T-helper 1 cell treated with Interleukin-12 subunit alpha and Interleukin-12 subunit beta and Interleukin-4 antibody, amounts not matched to agents 30 μg/mL and 1 μg/mL, for 36 hours (primary cell): ENCODE results near the gene ACTL7A.

Experiments used
- H3K27ac Mint-ChIP-seq: one replicate; pipeline ENCODE4 v1.8.0; 2021; ENCODE audit warnings: mild to moderate bottlenecking, mixed read lengths
- H3K27me3 Mint-ChIP-seq: one replicate; pipeline ENCODE4 v1.8.0; 2021; ENCODE audit warnings: low read depth, mixed read lengths
- H3K36me3 Mint-ChIP-seq: one replicate; pipeline ENCODE4 v1.8.0; 2021; ENCODE audit warnings: low read depth, mixed read lengths
- H3K4me1 Mint-ChIP-seq: one replicate; pipeline ENCODE4 v1.8.0; 2021; ENCODE audit warnings: low read depth, mixed read lengths
- H3K4me3 Mint-ChIP-seq: one replicate; pipeline ENCODE4 v1.8.0; 2021; ENCODE audit warnings: mild to moderate bottlenecking, moderate library complexity, mixed read lengths
- H3K9me3 Mint-ChIP-seq: one replicate; pipeline ENCODE4 v1.8.0; 2021; ENCODE audit warnings: mixed read lengths

Gene ACTL7A

GRCh38 chr9:108861997-108862396 lies at the start of gene ACTL7A:
Gene ACTL7A (plus strand): TSS chr9:108862266. CDS start chr9:108862323, 57 bp downstream.
- H3K27ac Mint-ChIP-seq: no peak within 1 kb of the TSS
- H3K4me1 Mint-ChIP-seq: no peaks in the 10 kb centered on the region
- no peaks in the 10 kb centered on the region for H3K27me3 Mint-ChIP-seq
- H3K4me3 Mint-ChIP-seq: no peak within 1 kb of the TSS
- no peaks in the 10 kb centered on the region for H3K36me3 Mint-ChIP-seq
- no peaks in the 10 kb centered on the region for H3K9me3 Mint-ChIP-seq

DNA sequence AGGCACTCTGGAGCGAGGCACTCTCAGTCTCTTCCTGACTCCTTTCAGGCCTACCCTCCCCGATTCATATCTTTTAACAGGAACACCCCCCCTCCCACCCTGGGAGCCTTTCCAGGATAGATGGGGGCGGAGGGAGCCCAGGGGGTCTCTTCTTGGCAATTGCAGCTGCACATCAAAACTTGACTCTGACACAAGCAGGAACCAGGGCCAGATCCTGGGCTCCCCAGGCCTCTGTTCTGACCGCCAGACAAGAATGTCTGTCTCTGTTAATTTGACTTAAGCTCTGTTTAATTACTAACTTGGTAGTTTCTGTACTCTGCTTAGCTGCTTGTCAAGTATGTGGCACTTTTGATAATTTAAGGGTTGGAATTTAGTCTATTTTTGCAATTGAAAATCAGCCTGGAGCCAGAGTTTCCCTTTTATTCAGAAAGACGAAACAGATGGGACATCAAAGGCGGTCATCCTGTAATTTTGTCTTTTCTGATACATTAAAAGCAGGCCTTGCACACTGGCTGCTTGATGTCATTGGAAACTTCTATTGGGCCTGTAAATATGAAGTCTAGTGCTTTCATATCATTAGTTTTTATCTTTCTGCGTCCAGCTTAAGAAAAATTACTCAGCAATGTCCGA lies 49.6 kb upstream of the ACTL7A start:
- Mint-ChIP-seq H3K4me3 (no peak overlapping the region), H3K27me3 (peaks cover 4% of the 10 kb centered on the region), H3K4me1 (no peaks in the 10 kb centered on the region), H3K9me3 (no peaks in the 10 kb centered on the region), H3K36me3 (no peaks in the 10 kb centered on the region), H3K27ac (no peak overlapping the region)

DNA sequence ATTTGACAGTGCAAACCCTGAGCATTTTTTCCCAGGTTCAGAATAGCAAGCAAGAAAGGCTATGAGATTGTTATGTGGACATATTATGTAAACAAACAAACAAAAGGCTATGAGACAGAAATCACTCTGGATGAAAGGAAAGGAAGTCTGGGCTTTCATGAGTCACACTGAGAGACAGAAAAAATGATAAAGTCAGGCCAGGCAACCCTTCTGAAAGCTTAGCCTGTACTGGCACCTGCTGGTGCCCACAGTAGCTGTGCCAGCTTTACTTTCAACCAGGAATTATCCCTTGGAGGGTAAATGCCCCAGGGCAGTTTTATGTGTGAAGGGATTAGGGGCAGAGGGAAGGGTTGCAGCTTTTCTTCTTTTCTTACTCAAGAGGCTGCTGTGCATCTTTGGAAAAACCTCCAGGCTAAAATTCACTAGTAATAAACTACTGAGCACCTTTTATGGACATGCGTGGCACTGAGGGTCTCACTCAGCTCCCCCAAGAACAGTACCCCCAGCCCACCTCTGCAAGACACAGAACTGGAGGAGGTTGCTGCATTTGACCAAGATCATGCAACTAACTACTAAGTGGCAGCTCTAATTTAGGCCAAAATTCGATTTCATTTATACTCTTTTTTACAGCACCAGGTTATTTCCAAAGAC lies 48.0 kb upstream of the ACTL7A start:
- Mint-ChIP-seq H3K27ac (no peak overlapping the region), H3K27me3 (peaks cover under 1% of the 10 kb centered on the region), H3K4me3 (no peak overlapping the region), H3K36me3 (no peaks in the 10 kb centered on the region), H3K4me1 (no peaks in the 10 kb centered on the region), H3K9me3 (no peaks in the 10 kb centered on the region)

GRCh38 chr9:108815156-108815555 lies 46.9 kb upstream of the ACTL7A start:
- H3K4me3 Mint-ChIP-seq: no peak overlapping the region
- H3K4me1 Mint-ChIP-seq: no peaks in the 10 kb centered on the region
- no peak overlapping the region for H3K27ac Mint-ChIP-seq
- no peaks in the 10 kb centered on the region for H3K9me3 Mint-ChIP-seq
- H3K27me3 Mint-ChIP-seq: no peaks in the 10 kb centered on the region
- H3K36me3 Mint-ChIP-seq: no peaks in the 10 kb centered on the region

GRCh38 chr9:108816037-108816436 lies 46.0 kb upstream of the ACTL7A start:
- H3K4me1 Mint-ChIP-seq: no peaks in the 10 kb centered on the region
- H3K36me3 Mint-ChIP-seq: no peaks in the 10 kb centered on the region
- H3K27me3 Mint-ChIP-seq: no peaks in the 10 kb centered on the region
- no peak overlapping the region for H3K4me3 Mint-ChIP-seq
- no peak overlapping the region for H3K27ac Mint-ChIP-seq
- H3K9me3 Mint-ChIP-seq: no peaks in the 10 kb centered on the region

GRCh38 chr9:108823829-108824228 lies 38.2 kb upstream of the ACTL7A start:
- H3K4me1 Mint-ChIP-seq: no peaks in the 10 kb centered on the region
- H3K9me3 Mint-ChIP-seq: peaks cover 7% of the 10 kb centered on the region
- H3K27me3 Mint-ChIP-seq: no peaks in the 10 kb centered on the region
- no peak overlapping the region for H3K27ac Mint-ChIP-seq
- no peak overlapping the region for H3K4me3 Mint-ChIP-seq
- no peaks in the 10 kb centered on the region for H3K36me3 Mint-ChIP-seq

GRCh38 chr9:108830272-108830671 lies 31.8 kb upstream of the ACTL7A start:
- H3K4me1 Mint-ChIP-seq: peaks cover 8% of the 10 kb centered on the region
- H3K9me3 Mint-ChIP-seq: no peaks in the 10 kb centered on the region
- no peaks in the 10 kb centered on the region for H3K36me3 Mint-ChIP-seq
- H3K4me3 Mint-ChIP-seq: no peak overlapping the region
- no peaks in the 10 kb centered on the region for H3K27me3 Mint-ChIP-seq
- no peak overlapping the region for H3K27ac Mint-ChIP-seq

DNA sequence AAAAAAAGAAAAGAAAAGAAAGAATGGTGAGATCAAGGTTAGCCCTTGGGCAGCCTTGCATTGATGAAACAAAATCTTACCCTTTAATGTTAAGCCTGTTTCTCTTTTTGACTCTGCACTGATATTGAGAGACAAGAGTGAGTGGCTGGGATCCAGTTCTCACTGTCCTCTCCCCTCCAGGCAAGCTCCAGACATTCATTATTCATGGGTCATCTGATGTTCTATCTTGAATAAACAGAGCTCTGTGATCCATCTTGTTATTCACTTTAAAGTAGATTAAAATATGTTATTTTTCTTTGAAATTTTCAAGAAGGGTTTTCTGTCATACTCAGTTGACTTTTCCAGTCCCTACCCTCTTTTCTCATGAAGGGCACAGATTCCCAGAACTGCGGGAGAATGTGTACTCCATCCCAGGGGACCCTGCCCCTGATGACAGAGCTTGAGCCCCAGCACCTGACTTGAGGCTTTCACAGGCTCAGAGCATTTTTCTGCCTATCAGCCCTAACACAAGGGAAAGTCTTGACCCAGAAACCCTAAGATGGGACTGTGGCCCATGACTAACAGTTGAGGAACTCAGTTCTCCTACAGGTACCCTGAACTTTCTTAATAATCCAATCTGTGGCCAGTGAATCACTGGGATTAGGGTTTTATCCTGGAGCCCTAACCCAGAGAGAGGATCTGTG lies 30.4 kb upstream of the ACTL7A start:
- Mint-ChIP-seq H3K4me1 (peaks cover 8% of the 10 kb centered on the region), H3K27me3 (no peaks in the 10 kb centered on the region), H3K9me3 (no peaks in the 10 kb centered on the region), H3K4me3 (no peak overlapping the region), H3K36me3 (no peaks in the 10 kb centered on the region), H3K27ac (no peak overlapping the region)

GRCh38 chr9:108832179-108832500 lies 29.9 kb upstream of the ACTL7A start:
- H3K27ac Mint-ChIP-seq: no peak overlapping the region
- no peaks in the 10 kb centered on the region for H3K9me3 Mint-ChIP-seq
- no peak overlapping the region for H3K4me3 Mint-ChIP-seq
- no peaks in the 10 kb centered on the region for H3K36me3 Mint-ChIP-seq
- H3K27me3 Mint-ChIP-seq: no peaks in the 10 kb centered on the region
- H3K4me1 Mint-ChIP-seq: peaks cover 8% of the 10 kb centered on the region

- H3K4me1 Mint-ChIP-seq: peaks cover 8% of the 10 kb centered on the region
- no peaks in the 10 kb centered on the region for H3K9me3 Mint-ChIP-seq
- H3K4me3 Mint-ChIP-seq: no peak overlapping the region
- H3K36me3 Mint-ChIP-seq: no peaks in the 10 kb centered on the region
- H3K27ac Mint-ChIP-seq: no peak overlapping the region
- no peaks in the 10 kb centered on the region for H3K27me3 Mint-ChIP-seq
These were observed 27.0 kb upstream of the ACTL7A start for GRCh38 chr9:108834959-108835665.

GRCh38 chr9:108835831-108836230 lies 26.2 kb upstream of the ACTL7A start:
- Mint-ChIP-seq H3K4me1 (peaks cover 3% of the 10 kb centered on the region), H3K27me3 (no peaks in the 10 kb centered on the region), H3K9me3 (no peaks in the 10 kb centered on the region), H3K4me3 (no peak overlapping the region), H3K27ac (no peak overlapping the region), H3K36me3 (no peaks in the 10 kb centered on the region)

DNA sequence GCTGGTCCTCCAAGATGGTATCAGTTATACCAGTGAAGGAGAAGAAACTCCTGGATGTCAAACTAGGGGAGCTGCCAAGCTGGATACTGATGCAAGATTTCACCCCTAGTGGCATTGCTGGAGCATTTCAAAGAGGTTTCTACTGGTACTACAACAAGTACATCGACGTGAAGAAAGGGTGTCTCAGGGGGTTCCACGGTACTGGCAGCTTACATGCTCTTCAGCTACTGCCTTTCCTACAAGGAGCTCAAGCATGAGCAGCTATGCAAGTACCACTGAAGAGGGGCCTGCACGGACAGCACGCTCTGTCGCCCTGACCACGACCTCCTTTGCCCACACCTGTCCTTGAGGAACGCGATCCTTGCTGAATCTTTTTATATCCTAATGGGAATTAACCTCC lies 25.7 kb upstream of the ACTL7A start:
- H3K4me1 Mint-ChIP-seq: peaks cover 3% of the 10 kb centered on the region

DNA sequence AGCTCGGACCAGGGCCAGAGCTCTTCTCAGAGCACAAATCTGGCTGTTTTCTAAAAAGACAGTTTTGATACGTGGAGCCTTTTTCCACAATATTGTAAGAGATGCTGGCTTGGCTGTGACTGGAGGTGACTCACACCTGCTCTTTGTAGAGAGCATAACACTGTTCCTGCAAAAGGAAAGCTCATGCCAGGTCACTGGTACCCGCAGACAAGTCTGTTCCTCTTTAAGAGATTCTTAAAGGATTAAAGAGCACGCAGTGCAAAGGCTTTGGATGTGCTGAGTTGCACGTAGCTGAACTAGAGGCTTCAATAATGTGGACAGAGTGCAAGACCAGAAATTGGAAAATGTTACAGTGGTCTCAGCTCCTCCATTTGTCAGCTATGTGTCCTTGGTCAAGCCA lies 25.3 kb upstream of the ACTL7A start:
- H3K27ac Mint-ChIP-seq: no peak overlapping the region
- no peak overlapping the region for H3K4me3 Mint-ChIP-seq
- no peaks in the 10 kb centered on the region for H3K9me3 Mint-ChIP-seq

More for the DNA sequence above, 25.7 kb upstream of the ACTL7A start:
- no peaks in the 10 kb centered on the region for H3K36me3 Mint-ChIP-seq
- H3K4me3 Mint-ChIP-seq: no peak overlapping the region
- H3K27ac Mint-ChIP-seq: no peak overlapping the region
- H3K27me3 Mint-ChIP-seq: no peaks in the 10 kb centered on the region
- H3K9me3 Mint-ChIP-seq: no peaks in the 10 kb centered on the region

DNA sequence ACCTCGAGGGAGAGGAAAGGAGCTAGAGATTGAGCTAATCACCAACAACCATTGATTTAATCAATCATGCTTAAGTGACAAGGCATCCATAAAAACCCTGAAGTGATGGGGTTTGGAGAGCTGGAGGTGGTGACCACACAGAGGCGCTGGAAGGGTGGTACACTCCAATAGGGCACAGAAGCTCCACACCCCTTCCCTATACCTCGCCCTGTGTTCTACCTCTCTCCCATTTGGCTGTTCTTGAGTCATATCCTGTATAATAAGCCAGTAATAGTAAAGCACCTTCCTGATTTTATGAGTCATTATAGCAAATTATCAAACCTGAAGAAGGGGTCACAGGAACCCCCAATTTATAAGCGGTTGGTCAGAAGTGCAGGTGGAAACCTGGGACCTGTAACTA lies 24.5 kb upstream of the ACTL7A start:
- Mint-ChIP-seq H3K9me3 (no peaks in the 10 kb centered on the region), H3K27ac (no peak overlapping the region), H3K36me3 (no peaks in the 10 kb centered on the region), H3K27me3 (no peaks in the 10 kb centered on the region), H3K4me3 (no peak overlapping the region), H3K4me1 (peaks cover 6% of the 10 kb centered on the region)

More for the DNA sequence above, 25.3 kb upstream of the ACTL7A start:
- Mint-ChIP-seq H3K36me3 (no peaks in the 10 kb centered on the region), H3K27me3 (no peaks in the 10 kb centered on the region), H3K4me1 (peaks cover 3% of the 10 kb centered on the region)

- peaks cover 9% of the 10 kb centered on the region for H3K4me1 Mint-ChIP-seq
- no peaks in the 10 kb centered on the region for H3K36me3 Mint-ChIP-seq
- no peak overlapping the region for H3K27ac Mint-ChIP-seq
- H3K27me3 Mint-ChIP-seq: no peaks in the 10 kb centered on the region
- no peaks in the 10 kb centered on the region for H3K9me3 Mint-ChIP-seq
- no peak overlapping the region for H3K4me3 Mint-ChIP-seq
These were observed 24.0 kb upstream of the ACTL7A start for GRCh38 chr9:108838017-108838416.
